ENCODE data around the gene MARVELD3.
A peak's percentile ranks its signal among the peaks of the same experiment; 100 is the strongest.

Gene MARVELD3

GRCh38 chr16:71635632-71636031 is 9.6 kb downstream of the MARVELD3 start:
- H3K4me1 ChIP-seq (ENCODE audit: insufficient read depth, poor library complexity, severe bottlenecking): no peaks in the 10 kb centered on the region
- H3K27me3 ChIP-seq (ENCODE audit: insufficient read depth, poor library complexity, severe bottlenecking): no peaks in the 10 kb centered on the region
- DNase-seq (ENCODE audit: low spot score) (no peak), ATAC-seq (ENCODE audit: low read depth) (no peak)
- peaks cover 24% of the 10 kb centered on the region for H3K36me3 ChIP-seq (ENCODE audit: low read depth)
- no peak overlapping the region for H3K27ac ChIP-seq (ENCODE audit: poor library complexity, severe bottlenecking)
- no peaks in the 10 kb centered on the region for H3K9me3 ChIP-seq (ENCODE audit: severe bottlenecking)
- H3K4me3 ChIP-seq (ENCODE audit: severe bottlenecking): no peak overlapping the region
- TF ChIP-seq CTCF (IDR thresholded peaks at IDR 0.05; ENCODE audit: poor library complexity, severe bottlenecking): no peak

GRCh38 chr16:71637398-71637797 is 11.4 kb downstream of the MARVELD3 start:
- DNase-seq (ENCODE audit: low spot score): no peak
- H3K27ac ChIP-seq (ENCODE audit: poor library complexity, severe bottlenecking): no peak overlapping the region

GRCh38 chr16:71645450-71645849 is 19.5 kb downstream of the MARVELD3 start:
- Histone ChIP-seq H3K4me3 (ENCODE audit: severe bottlenecking) (no peak overlapping the region), H3K9me3 (ENCODE audit: severe bottlenecking) (no peaks in the 10 kb centered on the region), H3K27ac (ENCODE audit: poor library complexity, severe bottlenecking) (no peak overlapping the region), H3K27me3 (ENCODE audit: insufficient read depth, poor library complexity, severe bottlenecking) (no peaks in the 10 kb centered on the region), H3K36me3 (ENCODE audit: low read depth) (peaks cover 31% of the 10 kb centered on the region), H3K4me1 (ENCODE audit: insufficient read depth, poor library complexity, severe bottlenecking) (no peaks in the 10 kb centered on the region)
- TF ChIP-seq CTCF (IDR thresholded peaks at IDR 0.05; ENCODE audit: poor library complexity, severe bottlenecking): peak; percentile 49
- peak; percentile 66 for ATAC-seq (ENCODE audit: low read depth)
- no peak for DNase-seq (ENCODE audit: low spot score)

More at GRCh38 chr16:71637398-71637797, 11.4 kb downstream of the MARVELD3 start:
- Histone ChIP-seq H3K4me1 (ENCODE audit: insufficient read depth, poor library complexity, severe bottlenecking) (no peaks in the 10 kb centered on the region), H3K4me3 (ENCODE audit: severe bottlenecking) (no peak overlapping the region), H3K27me3 (ENCODE audit: insufficient read depth, poor library complexity, severe bottlenecking) (no peaks in the 10 kb centered on the region), H3K9me3 (ENCODE audit: severe bottlenecking) (no peaks in the 10 kb centered on the region), H3K36me3 (ENCODE audit: low read depth) (peaks cover 8% of the 10 kb centered on the region)
- TF ChIP-seq CTCF (IDR thresholded peaks at IDR 0.05; ENCODE audit: poor library complexity, severe bottlenecking): no peak
- no peak for ATAC-seq (ENCODE audit: low read depth)

GRCh38 chr16:71647391-71647790 is 21.4 kb downstream of the MARVELD3 start:
- Histone ChIP-seq H3K9me3 (ENCODE audit: severe bottlenecking) (no peaks in the 10 kb centered on the region), H3K4me3 (ENCODE audit: severe bottlenecking) (no peak overlapping the region), H3K4me1 (ENCODE audit: insufficient read depth, poor library complexity, severe bottlenecking) (no peaks in the 10 kb centered on the region), H3K27ac (ENCODE audit: poor library complexity, severe bottlenecking) (no peak overlapping the region), H3K27me3 (ENCODE audit: insufficient read depth, poor library complexity, severe bottlenecking) (no peaks in the 10 kb centered on the region), H3K36me3 (ENCODE audit: low read depth) (peaks cover 45% of the 10 kb centered on the region)
- no peak for TF ChIP-seq CTCF (IDR thresholded peaks at IDR 0.05; ENCODE audit: poor library complexity, severe bottlenecking)
- ATAC-seq (ENCODE audit: low read depth) (no peak), DNase-seq (ENCODE audit: low spot score) (no peak)

GRCh38 chr16:71648162-71648561 is 22.2 kb downstream of the MARVELD3 start:
- Histone ChIP-seq H3K4me1 (ENCODE audit: insufficient read depth, poor library complexity, severe bottlenecking) (no peaks in the 10 kb centered on the region), H3K27me3 (ENCODE audit: insufficient read depth, poor library complexity, severe bottlenecking) (no peaks in the 10 kb centered on the region), H3K27ac (ENCODE audit: poor library complexity, severe bottlenecking) (no peak overlapping the region), H3K4me3 (ENCODE audit: severe bottlenecking) (no peak overlapping the region), H3K36me3 (ENCODE audit: low read depth) (peaks cover 50% of the 10 kb centered on the region), H3K9me3 (ENCODE audit: severe bottlenecking) (no peaks in the 10 kb centered on the region)
- TF ChIP-seq CTCF (IDR thresholded peaks at IDR 0.05; ENCODE audit: poor library complexity, severe bottlenecking): no peak
- ATAC-seq (ENCODE audit: low read depth): no peak
- DNase-seq (ENCODE audit: low spot score): no peak

All from RWPE2 (cell line).